ENCODE data around the gene MOB3B.

The MOB3B gene

DNA sequence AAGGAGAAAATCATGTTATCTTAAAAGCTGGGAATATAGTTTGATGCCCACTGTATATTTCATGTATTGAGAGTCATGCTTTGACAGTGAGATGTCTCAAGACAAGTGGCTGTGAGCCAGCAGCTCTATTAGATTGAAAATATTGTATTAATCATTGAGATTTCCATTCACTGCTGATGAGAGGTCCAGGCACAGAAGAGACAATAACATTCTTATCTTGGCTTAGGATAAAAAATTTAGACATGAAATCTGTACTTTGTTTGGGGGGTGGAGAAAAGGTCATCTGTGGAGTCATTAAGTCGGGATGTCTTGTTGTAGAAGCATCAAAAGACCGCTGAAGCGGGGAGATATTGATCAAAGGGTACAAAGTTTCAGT, 134.8 kb downstream of the MOB3B start:
- no peak overlapping the region for H3K4me3 ChIP-seq (ENCODE audit: low read depth, low read length)
- ChIA-PET POLR2A (no interaction called here), CTCF (no interaction called here)
- DNase-seq (ENCODE audit: low read depth, low spot score): no peak
- TF ChIP-seq, protein P1, sequence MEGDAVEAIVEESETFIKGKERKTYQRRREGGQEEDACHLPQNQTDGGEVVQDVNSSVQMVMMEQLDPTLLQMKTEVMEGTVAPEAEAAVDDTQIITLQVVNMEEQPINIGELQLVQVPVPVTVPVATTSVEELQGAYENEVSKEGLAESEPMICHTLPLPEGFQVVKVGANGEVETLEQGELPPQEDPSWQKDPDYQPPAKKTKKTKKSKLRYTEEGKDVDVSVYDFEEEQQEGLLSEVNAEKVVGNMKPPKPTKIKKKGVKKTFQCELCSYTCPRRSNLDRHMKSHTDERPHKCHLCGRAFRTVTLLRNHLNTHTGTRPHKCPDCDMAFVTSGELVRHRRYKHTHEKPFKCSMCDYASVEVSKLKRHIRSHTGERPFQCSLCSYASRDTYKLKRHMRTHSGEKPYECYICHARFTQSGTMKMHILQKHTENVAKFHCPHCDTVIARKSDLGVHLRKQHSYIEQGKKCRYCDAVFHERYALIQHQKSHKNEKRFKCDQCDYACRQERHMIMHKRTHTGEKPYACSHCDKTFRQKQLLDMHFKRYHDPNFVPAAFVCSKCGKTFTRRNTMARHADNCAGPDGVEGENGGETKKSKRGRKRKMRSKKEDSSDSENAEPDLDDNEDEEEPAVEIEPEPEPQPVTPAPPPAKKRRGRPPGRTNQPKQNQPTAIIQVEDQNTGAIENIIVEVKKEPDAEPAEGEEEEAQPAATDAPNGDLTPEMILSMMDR (IDR thresholded peaks at IDR 0.05; ENCODE audit: insufficient read depth, low read length, missing control alignments): no peak

DNA sequence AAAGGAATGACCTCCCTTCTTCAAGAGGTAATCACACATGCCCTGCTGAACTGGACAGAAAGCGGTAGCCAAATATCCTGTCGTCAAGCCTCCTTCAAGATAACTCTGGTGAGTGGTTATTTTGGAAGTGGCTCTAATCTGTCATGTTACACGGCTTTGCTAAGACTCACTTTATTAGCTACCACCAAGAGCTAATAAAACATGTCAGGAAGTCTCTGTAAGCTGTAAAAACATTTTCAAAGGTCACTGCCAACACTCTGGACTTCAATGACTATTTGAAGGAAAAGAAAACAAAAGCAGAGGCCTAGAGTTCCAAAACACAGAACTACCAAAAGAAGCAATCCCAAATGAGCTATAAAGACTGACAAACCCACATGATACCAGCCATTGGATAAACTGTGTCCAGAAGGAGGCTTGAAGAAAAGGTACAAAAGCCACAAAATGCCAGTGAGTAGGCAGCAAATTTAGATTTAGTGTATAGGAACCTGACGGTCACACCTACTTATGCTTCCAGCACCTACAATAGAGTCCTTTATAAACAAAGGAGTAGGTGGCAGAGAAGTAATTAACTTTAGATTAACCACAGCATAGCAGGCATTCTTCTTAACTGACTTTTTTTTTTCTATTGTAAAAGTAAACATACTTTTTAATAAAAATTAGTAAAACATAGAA, 135.3 kb downstream of the MOB3B start:
- POLR2A ChIA-PET: no interaction called here
- CTCF ChIA-PET: no interaction called here
- no peak overlapping the region for H3K4me3 ChIP-seq (ENCODE audit: low read depth, low read length)
- DNase-seq (ENCODE audit: low read depth, low spot score): no peak
- TF ChIP-seq, protein P1 (IDR thresholded peaks at IDR 0.05; ENCODE audit: insufficient read depth, low read length, missing control alignments): no peak

DNA sequence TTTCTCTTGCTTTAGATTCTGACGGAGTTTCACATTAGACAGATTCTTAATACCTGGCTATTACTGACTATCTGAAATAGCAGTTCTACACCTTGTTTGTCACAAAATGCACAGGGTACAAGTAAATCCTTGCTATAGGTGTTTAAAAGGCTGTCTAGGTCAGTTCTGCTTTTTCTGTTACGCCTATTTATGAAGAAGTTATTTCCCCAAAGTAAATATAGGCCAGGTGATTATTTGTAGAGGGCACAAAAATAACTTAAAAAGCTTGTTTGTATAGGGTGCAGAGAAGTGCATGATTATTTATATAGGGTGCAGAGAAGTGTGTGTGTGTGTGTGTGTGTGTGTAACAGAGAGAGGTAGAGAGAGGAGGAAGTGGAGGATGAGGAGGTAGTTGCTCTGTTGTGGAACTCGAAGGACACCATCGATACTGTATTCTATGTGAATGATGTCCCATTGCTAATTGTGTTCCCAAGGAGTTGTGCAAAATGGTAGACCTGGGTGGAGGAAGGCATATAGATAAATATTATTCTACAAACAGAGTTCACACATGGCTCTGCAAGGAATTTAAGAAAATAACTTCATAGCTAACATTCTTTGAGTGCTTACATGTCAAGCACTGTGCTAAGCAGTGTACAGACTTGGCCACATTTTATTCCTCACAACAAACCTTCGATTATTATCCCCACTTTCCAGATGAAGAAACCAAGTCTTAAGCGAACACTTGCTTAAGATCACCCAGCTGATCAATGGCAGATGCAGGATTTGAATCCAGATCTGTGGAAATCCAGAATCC, 136.4 kb downstream of the MOB3B start:
- CTCF ChIA-PET: no interaction called here
- TF ChIP-seq, protein P1 (IDR thresholded peaks at IDR 0.05; ENCODE audit: insufficient read depth, low read length, missing control alignments): no peak
- H3K4me3 ChIP-seq (ENCODE audit: low read depth, low read length): no peak overlapping the region
- no peak for DNase-seq (ENCODE audit: low read depth, low spot score)
- POLR2A ChIA-PET: no interaction called here

GRCh38 chr9:27392451-27392850, 137.2 kb downstream of the MOB3B start:
- no peak overlapping the region for H3K4me3 ChIP-seq (ENCODE audit: low read depth, low read length)
- CTCF ChIA-PET: no interaction called here
- TF ChIP-seq, protein P1 (IDR thresholded peaks at IDR 0.05; ENCODE audit: insufficient read depth, low read length, missing control alignments): no peak
- DNase-seq (ENCODE audit: low read depth, low spot score): no peak
- POLR2A ChIA-PET: no interaction called here

DNA sequence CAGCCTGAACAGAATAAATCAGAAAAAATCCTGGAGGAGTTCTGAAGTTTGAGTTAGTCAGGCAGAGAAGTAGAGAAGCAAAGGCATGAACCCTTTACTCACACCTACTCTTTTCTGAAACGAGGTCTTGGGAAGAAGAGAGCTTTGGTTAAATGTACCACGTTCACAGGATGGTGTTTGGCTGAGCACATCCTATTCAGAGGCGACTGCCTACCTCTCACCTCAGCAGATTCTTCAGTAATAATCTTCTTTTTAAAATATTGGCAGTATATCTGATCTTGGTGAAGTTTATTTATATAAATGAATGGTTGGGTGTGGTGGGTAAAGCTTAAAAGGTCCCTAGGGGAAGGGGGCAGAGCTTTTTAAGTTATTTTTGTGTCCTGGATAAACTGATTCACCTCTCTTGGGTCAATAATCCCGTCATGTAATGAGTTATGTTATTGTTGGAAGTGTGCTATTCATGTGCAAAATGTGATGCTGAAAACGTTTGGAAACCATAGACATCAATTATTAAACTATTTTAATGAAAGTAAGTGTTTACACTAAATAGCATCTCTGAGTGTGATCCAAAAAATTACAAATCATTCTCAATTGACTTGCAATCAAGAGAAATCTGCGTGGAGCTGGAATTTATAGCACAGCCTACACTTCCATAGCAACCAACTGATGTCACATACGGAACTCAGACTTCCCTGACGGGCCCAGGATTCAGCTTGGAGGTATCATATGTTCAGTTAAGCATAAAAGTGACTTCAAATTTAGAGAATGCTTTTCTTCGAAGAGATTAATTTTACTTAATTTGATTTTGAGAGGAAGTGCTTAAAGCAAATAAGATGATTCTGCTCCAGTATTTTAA, 138.3 kb downstream of the MOB3B start:
- no peak for DNase-seq (ENCODE audit: low read depth, low spot score)
- POLR2A ChIA-PET: no interaction called here
- H3K4me3 ChIP-seq (ENCODE audit: low read depth, low read length): no peak overlapping the region
- CTCF ChIA-PET: no interaction called here
- TF ChIP-seq, protein P1 (IDR thresholded peaks at IDR 0.05; ENCODE audit: insufficient read depth, low read length, missing control alignments): no peak

DNA sequence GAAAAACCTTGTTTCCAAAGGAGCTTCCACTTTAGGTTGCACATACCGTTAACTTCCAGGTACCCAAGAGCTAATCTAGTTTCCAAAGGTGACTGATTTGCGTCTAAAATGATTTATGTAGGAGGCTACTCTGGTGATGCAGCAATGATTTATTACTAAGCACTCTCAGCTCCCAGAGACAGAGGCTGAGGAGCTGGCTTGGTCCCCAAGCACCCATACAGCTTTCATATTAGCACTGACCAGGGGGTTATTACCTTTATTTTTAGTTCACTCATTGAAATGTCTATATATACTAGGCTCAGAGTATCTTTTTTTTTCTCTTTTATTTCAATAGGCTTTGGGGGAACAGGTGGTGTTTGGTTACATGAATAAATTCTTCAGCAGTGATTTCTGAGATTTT, 141.5 kb downstream of the MOB3B start:
- POLR2A ChIA-PET: no interaction called here
- DNase-seq (ENCODE audit: low read depth, low spot score): no peak

More for the DNA sequence above, 141.5 kb downstream of the MOB3B start:
- H3K4me3 ChIP-seq (ENCODE audit: low read depth, low read length): no peak overlapping the region
- TF ChIP-seq, protein P1 (IDR thresholded peaks at IDR 0.05; ENCODE audit: insufficient read depth, low read length, missing control alignments): no peak
- CTCF ChIA-PET: no interaction called here

All from AG04449 (cell line).